Esophagus squamous epithelium (tissue), 5 donors: ENCODE results near the gene BRICD5. TPM values are rescaled to one million over a fixed set of nuclear protein-coding genes. Genes with fewer than 3 reads are reported as not detected.
"Not testable (repeated sequence)": the region's sequence is repeated elsewhere in the genome, so short reads cannot be mapped to it uniquely, and the experiment has no call there.

Experiments used
- DNase-seq: peaks from one replicate; lab custom pipeline; 2025; lab: John Stamatoyannopoulos, UW
- H3K27ac ChIP-seq, 4 donors: fragments of 200-600 bp; sonication (generic); one replicate each; pipeline ENCODE4 v1.5.1; 2016 to 2019; ENCODE audit warnings: mild to moderate bottlenecking in 1 of 4
- H3K27me3 ChIP-seq, 4 donors: fragments of 200-600 bp; sonication (generic); 1 replicate in 3 of 4; 2 replicates in 1 of 4; pipeline versions ENCODE4 v1.5.1 to v1.6.0; 2017 to 2021; ENCODE audit warnings: antibody characterized with exemption in 1 of 4
- H3K36me3 ChIP-seq, 3 donors: fragments of 200-600 bp; sonication (generic); one replicate each; pipeline ENCODE4 v1.5.1; 2016 to 2019
- H3K4me1 ChIP-seq, 3 donors: fragments of 200-600 bp; sonication (generic); one replicate each; pipeline ENCODE4 v1.5.1; 2017 to 2019
- H3K4me3 ChIP-seq, 4 donors: fragments of 200-600 bp; sonication (generic); 1 replicate in 3 of 4; 2 replicates in 1 of 4; pipeline ENCODE4 v1.5.1; 2016 to 2019; ENCODE audit warnings: mild to moderate bottlenecking in 2 of 4, moderate library complexity in 1 of 4
- H3K9me3 ChIP-seq, 3 donors: fragments of 200-600 bp; sonication (generic); one replicate each; pipeline ENCODE4 v1.5.1; 2016 to 2019
- POLR2A ChIP-seq, 4 donors: fragments of 450-650 bp; IDR thresholded peaks; one replicate each; pipeline ENCODE4 v1.6.1; 2017; ENCODE audit warnings: antibody characterized with exemption in 4 of 4, mild to moderate bottlenecking in 4 of 4, moderate library complexity in 3 of 4
- WGBS, 2 donors: methylation state at CpG; one replicate each; pipeline ENCODE4 v1.1.5; 2018; 5-methylcytosine and 5-hydroxymethylcytosine counted together
- intact Hi-C: fragments of 100-400 bp; cut with DNase I; formaldehyde crosslinking; loops from one replicate; pipeline ENCODE4 v1.15.0; 2022
- total RNA-seq, 4 donors: library from RNA; depleted of rRNA; stranded (reverse); fragments of >200 nt; gene quantifications; one replicate each; pipeline ENCODE4 v1.1.0, GENCODE V29; 2016
- TF ChIP-seq, protein P1 (sequence below), 6 experiments: fragments of 450-650 bp in 4 of 6; fragments of 200-600 bp in 2 of 6; sonication (generic) in 2 of 6; IDR thresholded peaks; one replicate each; pipeline ENCODE4 v1.5.1; 2016 to 2019; ENCODE audit warnings: antibody characterized with exemption in 6 of 6, mild to moderate bottlenecking in 4 of 6, moderate library complexity in 4 of 6
- donor health status: DM: yes; HTN: yes; CAD: no.

The BRICD5 gene
- total RNA-seq, 4 donors from 2014 or later, result 1.1 to 2.0 (median 1.6) TPM; not detected in 1

GRCh38 chr16:2205967-2206313 lies 4.7 kb downstream of the BRICD5 start:
- no peak for DNase-seq
- H3K27ac ChIP-seq, result peak overlapping the region; percentile 96 to 99 (median 98)
- peak overlapping the region; percentile 67 to 87 (median 82) for H3K4me3 ChIP-seq
- intact Hi-C loops, result no loop called here
- peaks cover 14 to 43% (median 25%) of the 10 kb centered on the region in 3 donors for H3K36me3 ChIP-seq
- TF ChIP-seq POLR2A (IDR thresholded peaks at IDR 0.05), result no peak
- TF ChIP-seq, protein P1, sequence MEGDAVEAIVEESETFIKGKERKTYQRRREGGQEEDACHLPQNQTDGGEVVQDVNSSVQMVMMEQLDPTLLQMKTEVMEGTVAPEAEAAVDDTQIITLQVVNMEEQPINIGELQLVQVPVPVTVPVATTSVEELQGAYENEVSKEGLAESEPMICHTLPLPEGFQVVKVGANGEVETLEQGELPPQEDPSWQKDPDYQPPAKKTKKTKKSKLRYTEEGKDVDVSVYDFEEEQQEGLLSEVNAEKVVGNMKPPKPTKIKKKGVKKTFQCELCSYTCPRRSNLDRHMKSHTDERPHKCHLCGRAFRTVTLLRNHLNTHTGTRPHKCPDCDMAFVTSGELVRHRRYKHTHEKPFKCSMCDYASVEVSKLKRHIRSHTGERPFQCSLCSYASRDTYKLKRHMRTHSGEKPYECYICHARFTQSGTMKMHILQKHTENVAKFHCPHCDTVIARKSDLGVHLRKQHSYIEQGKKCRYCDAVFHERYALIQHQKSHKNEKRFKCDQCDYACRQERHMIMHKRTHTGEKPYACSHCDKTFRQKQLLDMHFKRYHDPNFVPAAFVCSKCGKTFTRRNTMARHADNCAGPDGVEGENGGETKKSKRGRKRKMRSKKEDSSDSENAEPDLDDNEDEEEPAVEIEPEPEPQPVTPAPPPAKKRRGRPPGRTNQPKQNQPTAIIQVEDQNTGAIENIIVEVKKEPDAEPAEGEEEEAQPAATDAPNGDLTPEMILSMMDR (IDR thresholded peaks at IDR 0.05), result peak in 1 of 6 experiments; percentile 2
- no peaks in the 10 kb centered on the region for H3K9me3 ChIP-seq
- H3K4me1 ChIP-seq, result peaks cover 13 to 24% (median 22%) of the 10 kb centered on the region in 3 donors
- WGBS, 2 donors, result 0 to 3% methylated on average over 3 to 12 of the region's 16 CpGs
- H3K27me3 ChIP-seq, result no peaks in the 10 kb centered on the region

DNA sequence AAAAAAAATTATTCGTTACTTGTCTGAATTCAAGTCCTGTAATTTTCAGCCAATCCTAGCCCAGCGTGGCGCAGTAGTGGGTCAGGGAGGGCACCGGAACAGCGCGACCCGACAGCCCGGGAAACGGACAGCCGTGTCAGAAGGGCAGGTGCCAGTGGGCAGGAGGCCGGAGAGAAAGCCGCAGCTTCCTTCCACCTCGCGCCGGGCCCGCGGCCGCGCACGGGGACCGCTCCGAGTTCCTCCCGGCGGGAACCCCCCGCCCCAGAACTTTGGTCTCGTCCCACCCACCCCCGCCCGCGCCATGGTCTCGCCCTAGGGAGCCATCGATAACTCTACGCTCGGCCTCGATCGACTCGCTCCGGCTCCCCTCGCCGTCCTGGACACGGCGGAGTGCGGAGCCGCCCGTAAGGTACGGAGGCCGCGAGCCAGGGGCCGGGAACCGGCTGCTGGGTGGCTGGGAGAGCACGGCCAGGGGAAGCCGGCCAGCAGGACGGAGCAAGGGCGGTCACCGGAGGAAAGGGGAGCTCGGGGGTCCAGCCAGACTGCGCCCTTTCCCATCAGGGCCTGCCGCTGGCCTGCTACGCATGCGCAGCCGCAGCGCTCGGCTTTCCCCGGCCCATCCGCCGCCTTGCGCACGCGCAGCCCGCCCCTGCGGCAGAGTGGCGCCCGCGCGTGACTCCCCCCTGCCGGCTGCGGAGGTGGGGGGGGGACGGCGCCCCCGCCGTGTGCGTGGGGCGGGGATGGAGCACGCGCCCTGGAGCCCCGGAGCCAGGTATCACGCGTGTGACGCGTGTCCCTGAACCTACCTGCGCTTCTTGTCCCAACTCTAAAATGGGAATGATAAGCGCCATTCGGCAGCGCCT lies 5.3 kb downstream of the BRICD5 start, which contains the start of gene MLST8:
MLST8 (plus strand) TSS at position 351 of the 863 bp plus-strand sequence. CDS start 632 bp downstream, outside the sequence.
- H3K27ac ChIP-seq, result peak within 1 kb of the TSS; percentile 96 to 99 (median 98)
- no peaks in the 10 kb centered on the region for H3K27me3 ChIP-seq
- H3K4me3 ChIP-seq, result peak within 1 kb of the TSS; percentile 67 to 87 (median 82)
- WGBS, 2 donors, result 0 to 2% methylated on average over 12 to 31 of the region's 93 CpGs
- H3K36me3 ChIP-seq, result peaks cover 14 to 40% (median 25%) of the 10 kb centered on the region in 3 donors
- DNase-seq, result peak; percentile 57
- peak in 3 of 4 donors; percentile 67 to 74 (median 73) for TF ChIP-seq POLR2A (IDR thresholded peaks at IDR 0.05)
- TF ChIP-seq, protein P1 (IDR thresholded peaks at IDR 0.05), result peak in 2 of 6 experiments; percentile 24 to 34
- H3K4me1 ChIP-seq, result peaks cover 13 to 24% (median 22%) of the 10 kb centered on the region in 3 donors
- intact Hi-C loops, result no loop called here
- H3K9me3 ChIP-seq, result no peaks in the 10 kb centered on the region

DNA sequence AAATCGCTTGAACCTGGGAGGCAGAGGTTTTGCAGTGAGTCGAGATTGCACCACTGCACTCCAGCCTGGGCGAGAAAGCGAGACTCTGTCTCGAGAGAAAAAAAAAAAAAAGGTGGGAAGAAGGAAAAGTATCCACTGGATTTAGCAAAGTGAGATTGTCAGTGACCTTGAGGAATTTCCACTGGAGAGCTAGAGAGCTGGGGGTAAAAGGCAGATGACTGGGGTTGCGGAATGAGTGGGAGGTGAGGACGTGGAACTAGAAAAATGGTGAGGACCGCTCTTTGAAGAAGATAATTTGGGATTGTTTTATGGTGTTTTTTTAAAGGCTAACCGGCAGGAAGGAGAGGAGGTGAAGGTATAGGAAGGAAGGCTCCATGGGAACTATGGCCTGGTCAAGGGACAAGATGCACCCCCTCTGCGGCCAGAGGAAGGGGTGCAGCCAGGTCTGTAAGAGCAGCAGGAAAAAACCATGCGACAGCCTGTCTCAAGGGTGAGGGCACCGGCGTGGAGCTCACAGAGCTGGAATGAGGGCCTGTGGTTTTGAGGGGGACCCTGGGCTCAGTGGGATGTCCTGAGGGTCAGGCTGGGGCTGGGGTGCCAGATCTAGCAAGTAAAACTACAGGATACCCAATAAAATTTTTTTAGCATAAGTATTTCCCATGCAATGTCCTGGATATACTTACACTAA lies 6.1 kb downstream of the BRICD5 start:
- DNase-seq, result no peak
- WGBS, 2 donors, result 74 to 78% methylated on average over 13 of the region's 13 CpGs
- TF ChIP-seq POLR2A (IDR thresholded peaks at IDR 0.05), result no peak
- TF ChIP-seq, protein P1 (IDR thresholded peaks at IDR 0.05), result no peak
- H3K36me3 ChIP-seq, result peaks cover 14 to 32% (median 25%) of the 10 kb centered on the region in 3 donors
- intact Hi-C loops, result no loop called here
- no peaks in the 10 kb centered on the region for H3K9me3 ChIP-seq
- peaks cover 0 to 3% (median 0%) of the 10 kb centered on the region in 4 donors for H3K27me3 ChIP-seq
- H3K27ac ChIP-seq, result peak overlapping the region; percentile 96 to 99 (median 98)
- peak overlapping the region; percentile 67 to 87 (median 82) for H3K4me3 ChIP-seq
- peaks cover 13 to 24% (median 22%) of the 10 kb centered on the region in 3 donors for H3K4me1 ChIP-seq

DNA sequence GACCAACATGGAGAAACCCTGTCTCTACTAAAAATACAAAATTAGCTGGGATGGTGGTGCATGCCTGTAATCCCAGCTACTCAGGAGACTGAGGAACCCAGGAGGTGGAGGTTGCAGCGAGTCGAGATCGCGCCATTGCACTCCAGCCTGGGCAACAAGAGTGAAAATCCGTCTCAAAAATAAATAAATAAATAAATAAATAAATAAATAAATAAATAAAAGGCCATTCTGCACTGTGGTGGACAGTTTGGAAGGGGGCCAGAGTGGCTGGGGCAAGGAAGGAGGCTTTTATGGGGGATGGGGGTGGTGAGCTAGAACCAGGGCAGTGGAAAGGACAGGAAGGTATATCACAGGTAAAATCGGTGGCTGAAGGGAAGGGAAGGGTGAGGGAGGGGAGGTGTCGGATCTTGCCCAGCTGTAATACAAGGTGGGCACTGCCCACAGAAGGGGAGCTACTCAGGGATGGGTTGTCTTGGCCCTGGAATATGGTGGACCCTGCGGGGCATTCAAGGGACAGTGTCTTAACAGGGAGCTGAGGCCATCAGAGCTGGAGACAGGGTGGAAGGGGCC lies 7.5 kb downstream of the BRICD5 start:
- H3K4me3 ChIP-seq, DNase-seq, intact Hi-C loops, H3K9me3 ChIP-seq, H3K27ac ChIP-seq: not testable (repeated sequence)
- peaks cover 4 to 19% (median 12%) of the 10 kb centered on the region in 3 donors for H3K36me3 ChIP-seq
- H3K27me3 ChIP-seq, result peaks cover 0 to 15% (median 0%) of the 10 kb centered on the region in 4 donors
- peaks cover 13 to 24% (median 22%) of the 10 kb centered on the region in 3 donors for H3K4me1 ChIP-seq
- WGBS, 2 donors, result 83 to 93% methylated on average over 8 of the region's 8 CpGs

GRCh38 chr16:2200313-2200712 lies 10.3 kb downstream of the BRICD5 start:
- no peak for DNase-seq
- no peak for TF ChIP-seq POLR2A (IDR thresholded peaks at IDR 0.05)
- TF ChIP-seq, protein P1 (IDR thresholded peaks at IDR 0.05), result no peak
- H3K27me3 ChIP-seq, result peaks cover 6 to 42% (median 9%) of the 10 kb centered on the region in 4 donors
- H3K9me3 ChIP-seq, result no peaks in the 10 kb centered on the region
- intact Hi-C loops, result no loop called here
- no peak overlapping the region for H3K4me3 ChIP-seq
- H3K36me3 ChIP-seq, result no peaks in the 10 kb centered on the region
- H3K27ac ChIP-seq, result no peak overlapping the region
- 91 to 92% methylated on average over 5 to 6 of the region's 6 CpGs for WGBS, 2 donors
- H3K4me1 ChIP-seq, result peaks cover 7 to 22% (median 20%) of the 10 kb centered on the region in 3 donors
